ENCODE results near the gene ANXA4.

DNA sequence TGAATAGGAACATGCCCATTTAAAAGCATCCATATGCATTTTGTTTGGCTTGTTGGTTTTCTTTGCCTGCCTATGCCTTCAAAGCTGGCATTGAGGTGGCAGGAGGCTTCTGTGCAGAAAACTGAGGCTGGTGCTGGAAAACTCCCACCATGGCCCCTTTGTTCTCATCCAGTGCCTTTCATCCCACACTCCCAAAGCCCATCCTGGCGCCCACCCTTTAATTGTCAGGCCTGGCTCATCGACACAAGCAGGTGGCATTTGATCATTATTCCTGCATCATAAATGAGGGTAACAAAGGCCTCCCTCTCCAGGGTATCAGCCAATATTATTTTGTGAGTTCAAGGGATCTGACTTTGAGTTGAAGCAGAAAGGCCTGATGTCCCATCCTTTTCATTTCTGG lies 24.7 kb upstream of the ANXA4 start:
- TF ChIP-seq EZH2phosphoT487 (IDR thresholded peaks at IDR 0.05; ENCODE audit: insufficient read depth, low read depth) (no peak), EZH2 (IDR thresholded peaks at IDR 0.05; ENCODE audit: insufficient read depth, poor library complexity, severe bottlenecking) (no peak)

Data from GM23248 (cell line).